ENCODE data around the gene HELZ. TPM values are rescaled to one million over a fixed set of nuclear protein-coding genes. Genes with fewer than 3 reads are reported as not detected.

Gene HELZ
- total RNA-seq, 1 experiment from 2014 or later, result 49.8 TPM

DNA sequence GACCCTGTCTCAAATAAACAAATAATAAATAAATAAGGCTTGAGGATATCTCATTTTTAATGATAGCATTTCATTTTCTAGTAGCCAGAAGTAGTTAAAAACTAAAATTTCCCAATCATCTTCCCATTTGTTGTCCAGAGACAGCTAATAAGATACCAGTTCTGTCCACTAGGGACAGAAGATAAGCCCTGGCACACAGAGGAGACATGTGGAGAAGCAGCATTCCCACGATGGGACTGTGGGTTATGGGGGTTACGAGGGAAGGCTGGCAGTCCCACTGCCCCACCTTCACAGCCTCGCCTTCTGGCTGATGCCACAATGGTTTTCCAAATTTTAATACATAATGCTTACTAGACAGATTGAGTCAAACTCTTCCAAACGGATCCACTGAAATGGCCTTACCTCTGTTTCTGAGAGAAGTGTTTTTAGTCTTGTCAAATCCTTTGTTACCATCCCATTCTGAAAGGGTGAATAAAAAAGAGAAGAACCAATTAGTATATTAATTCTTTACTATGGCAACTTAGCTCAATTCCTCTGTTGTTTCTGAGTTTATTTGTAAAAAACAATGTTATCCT lies 44.2 kb downstream of the HELZ start:
- Histone ChIP-seq H3K4ac (ENCODE audit: low read depth, low read length) (no peak overlapping the region), H3K14ac (ENCODE audit: insufficient read depth, low read length) (no peak overlapping the region), H3K23me2 (ENCODE audit: insufficient read length, low read depth, low read length, poor library complexity, severe bottlenecking) (no peaks in the 10 kb centered on the region), H2AK5ac (ENCODE audit: insufficient read length, low read length) (no peak overlapping the region), H4K5ac (ENCODE audit: insufficient read length, low read depth, low read length) (no peak overlapping the region), H3K4me1 (ENCODE audit: insufficient read depth, low read length) (no peaks in the 10 kb centered on the region), H2BK120ac (ENCODE audit: low read depth, low read length, poor library complexity, severe bottlenecking) (no peak overlapping the region), H2BK12ac (ENCODE audit: insufficient read length, low read depth, low read length) (no peak overlapping the region), H4K20me1 (ENCODE audit: control insufficient read depth, insufficient read depth, insufficient read length) (no peaks in the 10 kb centered on the region), H2BK5ac (ENCODE audit: insufficient read length, low read length) (no peak overlapping the region), H3K79me1 (ENCODE audit: insufficient read depth, low read depth, low read length, poor library complexity, severe bottlenecking) (no peaks in the 10 kb centered on the region), H3K79me2 (ENCODE audit: insufficient read depth, low read length) (no peaks in the 10 kb centered on the region), H3K27ac (ENCODE audit: insufficient read length, low read depth, low read length) (no peak overlapping the region), H2AFZ (ENCODE audit: low read length) (no peak overlapping the region), H2BK20ac (ENCODE audit: low read depth, low read length, poor library complexity, severe bottlenecking) (no peak overlapping the region), H2BK15ac (ENCODE audit: low read depth, low read length) (no peak overlapping the region), H3K56ac (ENCODE audit: insufficient read length, low read depth, low read length) (no peak overlapping the region), H3K27me3 (ENCODE audit: insufficient read depth, low read length) (no peaks in the 10 kb centered on the region), H3K18ac (ENCODE audit: insufficient read length, low read depth, low read length) (no peak overlapping the region), H3T11ph (ENCODE audit: low read length) (no peak overlapping the region), H3K9ac (ENCODE audit: extremely low read depth, insufficient read length, low read length) (no peak overlapping the region), H4K8ac (replicated peaks; ENCODE audit: insufficient read length, low read depth, low read length) (no peak overlapping the region), H3K9me3 (ENCODE audit: control insufficient read depth, low read depth, low read length) (no peaks in the 10 kb centered on the region), H4K91ac (ENCODE audit: insufficient read length, low read depth, low read length) (no peak overlapping the region), H3K4me2 (ENCODE audit: insufficient read depth, insufficient read length, low read length) (no peak overlapping the region), H3K23ac (ENCODE audit: insufficient read length, low read depth, low read length) (no peak overlapping the region)
- TF ChIP-seq, protein P1, sequence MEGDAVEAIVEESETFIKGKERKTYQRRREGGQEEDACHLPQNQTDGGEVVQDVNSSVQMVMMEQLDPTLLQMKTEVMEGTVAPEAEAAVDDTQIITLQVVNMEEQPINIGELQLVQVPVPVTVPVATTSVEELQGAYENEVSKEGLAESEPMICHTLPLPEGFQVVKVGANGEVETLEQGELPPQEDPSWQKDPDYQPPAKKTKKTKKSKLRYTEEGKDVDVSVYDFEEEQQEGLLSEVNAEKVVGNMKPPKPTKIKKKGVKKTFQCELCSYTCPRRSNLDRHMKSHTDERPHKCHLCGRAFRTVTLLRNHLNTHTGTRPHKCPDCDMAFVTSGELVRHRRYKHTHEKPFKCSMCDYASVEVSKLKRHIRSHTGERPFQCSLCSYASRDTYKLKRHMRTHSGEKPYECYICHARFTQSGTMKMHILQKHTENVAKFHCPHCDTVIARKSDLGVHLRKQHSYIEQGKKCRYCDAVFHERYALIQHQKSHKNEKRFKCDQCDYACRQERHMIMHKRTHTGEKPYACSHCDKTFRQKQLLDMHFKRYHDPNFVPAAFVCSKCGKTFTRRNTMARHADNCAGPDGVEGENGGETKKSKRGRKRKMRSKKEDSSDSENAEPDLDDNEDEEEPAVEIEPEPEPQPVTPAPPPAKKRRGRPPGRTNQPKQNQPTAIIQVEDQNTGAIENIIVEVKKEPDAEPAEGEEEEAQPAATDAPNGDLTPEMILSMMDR (conservative IDR thresholded peaks at IDR 0.05), result peak; percentile 71
- no peak for DNase-seq
- no peak overlapping the region for H3K4me3 Mint-ChIP-seq
- H3K27me3 Mint-ChIP-seq (ENCODE audit: low read depth), result no peaks in the 10 kb centered on the region
- peaks cover 16 to 35% (median 29%) of the 10 kb centered on the region in 3 experiments; a peak in 6 of 7 replicates for H3K36me3 Mint-ChIP-seq (ENCODE audit: insufficient read depth in 1 of 3, low read depth in 3 of 3)
- H3K9me3 Mint-ChIP-seq, result no peaks in the 10 kb centered on the region
- no CpG with 5 or more reads among the region's 4 CpGs for WGBS (ENCODE audit: extremely low coverage, insufficient read length, low lambda C conversion rate)
- no peak overlapping the region for H3K27ac Mint-ChIP-seq
- H3K4me1 Mint-ChIP-seq, result no peaks in the 10 kb centered on the region

Data from H9 (cell line).